Brain microvascular endothelial cell (primary cell): Measurements from ENCODE around the gene CTNS.
"Not testable (repeated sequence)": the region's sequence is repeated elsewhere in the genome, so short reads cannot be mapped to it uniquely, and the experiment has no call there.

Experiments used
- DNase-seq: peaks from one replicate; pipeline ENCODE4 v3.0.0-alpha.2; 2020
- H3K27ac ChIP-seq: fragments of 250-450 bp; sonication (Bioruptor Pico); 2 replicates; pipeline ENCODE4 v1.5.1; 2020; ENCODE audit warnings: mild to moderate bottlenecking, moderate library complexity
- H3K27me3 ChIP-seq: fragments of 250-450 bp; sonication (Bioruptor Pico); replicated peaks from 2 replicates; pipeline ENCODE4 v1.5.1; 2020; ENCODE audit warnings: mild to moderate bottlenecking
- H3K36me3 ChIP-seq: fragments of 250-450 bp; sonication (Bioruptor Pico); replicated peaks from 2 replicates; pipeline ENCODE4 v1.5.1; 2020; ENCODE audit warnings: mild to moderate bottlenecking
- H3K4me3 ChIP-seq: 2 replicates; pipeline ENCODE4 v1.5.1; 2011; ENCODE audit warnings: low read depth, mild to moderate bottlenecking, control low read depth, low read length, moderate library complexity
- in situ Hi-C: cut with HindIII; loops from 2 replicates; pipeline ENCODE4 v1.10.0; 2017; ENCODE audit warnings: low sequenced_read_pairs, low pct_ligation_motif_present
- TF ChIP-seq, protein P1 (sequence below): IDR thresholded peaks from 2 replicates; pipeline ENCODE4 v1.5.1; 2011; ENCODE audit warnings: low read depth, mild to moderate bottlenecking, moderate library complexity, low read length, control low read depth, inconsistent platforms; ENCODE audit errors: missing control alignments

CTNS gene

GRCh38 chr17:3697103-3697476 lies 60.5 kb downstream of the CTNS start:
- Histone ChIP-seq H3K4me3 (no peak overlapping the region), H3K27me3 (no peaks in the 10 kb centered on the region), H3K36me3 (no peaks in the 10 kb centered on the region), H3K27ac (no peak overlapping the region)
- in situ Hi-C loops, result no loop called here
- no peak for DNase-seq
- TF ChIP-seq, protein P1, sequence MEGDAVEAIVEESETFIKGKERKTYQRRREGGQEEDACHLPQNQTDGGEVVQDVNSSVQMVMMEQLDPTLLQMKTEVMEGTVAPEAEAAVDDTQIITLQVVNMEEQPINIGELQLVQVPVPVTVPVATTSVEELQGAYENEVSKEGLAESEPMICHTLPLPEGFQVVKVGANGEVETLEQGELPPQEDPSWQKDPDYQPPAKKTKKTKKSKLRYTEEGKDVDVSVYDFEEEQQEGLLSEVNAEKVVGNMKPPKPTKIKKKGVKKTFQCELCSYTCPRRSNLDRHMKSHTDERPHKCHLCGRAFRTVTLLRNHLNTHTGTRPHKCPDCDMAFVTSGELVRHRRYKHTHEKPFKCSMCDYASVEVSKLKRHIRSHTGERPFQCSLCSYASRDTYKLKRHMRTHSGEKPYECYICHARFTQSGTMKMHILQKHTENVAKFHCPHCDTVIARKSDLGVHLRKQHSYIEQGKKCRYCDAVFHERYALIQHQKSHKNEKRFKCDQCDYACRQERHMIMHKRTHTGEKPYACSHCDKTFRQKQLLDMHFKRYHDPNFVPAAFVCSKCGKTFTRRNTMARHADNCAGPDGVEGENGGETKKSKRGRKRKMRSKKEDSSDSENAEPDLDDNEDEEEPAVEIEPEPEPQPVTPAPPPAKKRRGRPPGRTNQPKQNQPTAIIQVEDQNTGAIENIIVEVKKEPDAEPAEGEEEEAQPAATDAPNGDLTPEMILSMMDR, result no peak

- in situ Hi-C loops, result no loop called here
These were observed 61.6 kb downstream of the CTNS start for GRCh38 chr17:3698139-3698538.

GRCh38 chr17:3699951-3700350 lies 63.4 kb downstream of the CTNS start:
- TF ChIP-seq, protein P1, result no peak
- Histone ChIP-seq H3K27ac (no peak overlapping the region), H3K4me3 (no peak overlapping the region), H3K27me3 (no peaks in the 10 kb centered on the region), H3K36me3 (no peaks in the 10 kb centered on the region)
- in situ Hi-C loops, result no loop called here
- DNase-seq, result no peak

More at GRCh38 chr17:3698139-3698538, 61.6 kb downstream of the CTNS start:
- DNase-seq, result no peak
- H3K27me3 ChIP-seq, result no peaks in the 10 kb centered on the region
- H3K4me3 ChIP-seq, result no peak overlapping the region
- H3K36me3 ChIP-seq, result no peaks in the 10 kb centered on the region
- TF ChIP-seq, protein P1, result no peak
- no peak overlapping the region for H3K27ac ChIP-seq

DNA sequence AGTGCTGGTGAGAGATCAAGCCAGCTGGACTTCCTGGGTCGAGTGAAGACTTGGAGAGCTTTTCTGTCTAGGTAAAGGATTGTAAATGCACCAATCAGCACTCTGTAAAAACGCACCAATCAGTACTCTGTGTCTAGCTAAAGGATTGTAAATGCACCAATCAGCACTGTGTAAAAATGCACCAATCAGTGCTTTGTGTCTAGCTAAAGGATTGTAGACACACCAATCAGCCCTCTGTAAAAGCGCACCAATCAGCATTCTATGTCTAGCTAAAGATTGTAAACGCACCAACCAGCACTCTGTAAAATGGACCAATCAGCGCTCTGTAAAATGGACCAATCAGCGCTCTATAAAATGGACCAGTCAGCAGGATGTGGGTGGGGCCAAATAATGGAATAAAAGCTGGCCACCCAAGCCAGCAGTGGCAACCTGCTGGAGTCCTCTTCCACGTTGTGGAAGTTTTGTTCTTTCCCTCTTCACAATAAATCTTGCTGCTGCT lies 65.5 kb downstream of the CTNS start:
- H3K4me3 ChIP-seq, H3K36me3 ChIP-seq, H3K27me3 ChIP-seq, H3K27ac ChIP-seq, DNase-seq, in situ Hi-C loops: not testable (repeated sequence)

DNA sequence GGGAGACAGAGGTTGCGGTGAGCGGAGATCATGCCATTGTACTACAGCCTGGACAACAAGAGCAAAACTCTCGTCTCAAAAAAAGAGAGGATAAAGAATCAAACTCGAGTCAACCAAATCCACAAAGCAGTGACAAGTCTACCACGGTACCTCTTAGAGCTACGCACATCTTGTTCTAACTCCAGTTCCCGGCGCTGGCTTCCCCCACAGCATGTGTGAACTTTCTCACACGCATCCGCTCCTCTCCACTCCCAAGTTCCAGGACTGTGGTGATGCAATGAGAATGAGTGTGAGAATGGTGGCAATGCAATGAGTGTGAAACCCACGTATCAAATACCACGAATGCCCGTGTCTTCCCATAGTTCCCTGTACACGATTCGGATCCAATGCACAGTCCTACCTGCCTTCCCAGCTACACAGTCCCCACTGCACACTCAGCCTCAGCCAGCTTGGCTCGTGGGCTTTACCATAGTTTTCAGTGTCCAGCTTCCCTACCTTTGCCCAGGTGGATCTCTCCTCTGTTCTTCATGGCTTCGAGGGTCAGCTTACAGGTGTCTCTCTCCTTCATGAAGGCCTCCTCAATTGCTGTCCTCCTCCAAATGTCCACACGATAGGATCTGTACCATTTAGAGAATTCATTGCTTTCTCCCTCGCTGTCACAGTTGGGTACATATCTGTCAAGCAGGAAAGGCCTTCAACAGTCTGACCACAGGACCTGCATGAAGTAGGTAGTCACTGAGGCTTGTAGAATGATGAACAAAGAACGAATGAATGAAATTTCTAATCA lies 68.6 kb downstream of the CTNS start:
- no peak for DNase-seq
- Histone ChIP-seq H3K4me3 (no peak overlapping the region), H3K36me3 (no peaks in the 10 kb centered on the region), H3K27ac (no peak overlapping the region), H3K27me3 (no peaks in the 10 kb centered on the region)
- in situ Hi-C loops, result no loop called here
- TF ChIP-seq, protein P1, result no peak

DNA sequence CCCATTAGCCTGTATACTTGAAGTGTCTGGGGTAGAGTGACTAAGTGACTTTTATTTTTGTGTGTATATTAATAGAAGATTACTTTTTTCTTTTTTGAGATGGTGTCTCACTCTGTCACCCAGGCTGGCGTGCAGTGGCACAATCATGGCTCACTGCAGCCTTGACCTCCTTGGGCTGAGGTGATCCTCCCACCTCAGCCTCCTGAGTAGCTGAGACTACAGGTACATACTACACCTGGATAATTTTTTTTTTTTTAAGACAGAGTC lies 69.1 kb downstream of the CTNS start:
- H3K27me3 ChIP-seq, H3K27ac ChIP-seq, H3K36me3 ChIP-seq, DNase-seq, H3K4me3 ChIP-seq, in situ Hi-C loops: not testable (repeated sequence)

- TF ChIP-seq, protein P1, result no peak
- Histone ChIP-seq H3K27me3 (no peaks in the 10 kb centered on the region), H3K27ac (no peak overlapping the region), H3K4me3 (no peak overlapping the region), H3K36me3 (peaks cover 7% of the 10 kb centered on the region)
- no peak for DNase-seq
- in situ Hi-C loops, result no loop called here
These were observed 71.8 kb downstream of the CTNS start for GRCh38 chr17:3708366-3708765.
